Measurements from ENCODE around the gene OPALIN.
A peak's percentile ranks its signal among the peaks of the same experiment; 100 is the strongest.

OPALIN gene

DNA sequence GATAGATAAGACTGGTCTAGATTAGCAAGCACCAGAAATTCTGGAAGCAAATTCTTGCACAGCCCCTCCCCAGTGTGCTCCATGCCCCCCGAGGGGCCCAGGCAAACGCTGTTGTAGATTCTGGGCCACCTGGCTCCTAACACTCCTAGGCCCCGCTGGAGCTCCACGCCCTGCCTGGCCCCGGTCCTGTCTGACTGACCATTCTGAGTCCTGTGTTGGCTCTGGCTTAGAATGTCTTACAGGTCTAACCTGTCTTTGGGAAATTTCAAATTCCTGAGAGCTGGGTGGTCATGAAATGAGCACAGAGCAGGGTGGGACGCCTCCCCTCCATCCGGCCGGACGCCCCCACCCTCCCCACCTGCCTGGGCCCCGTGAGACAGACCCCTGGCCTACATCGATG, 12.6 kb upstream of the OPALIN start:
- no peak for DNase-seq

DNA sequence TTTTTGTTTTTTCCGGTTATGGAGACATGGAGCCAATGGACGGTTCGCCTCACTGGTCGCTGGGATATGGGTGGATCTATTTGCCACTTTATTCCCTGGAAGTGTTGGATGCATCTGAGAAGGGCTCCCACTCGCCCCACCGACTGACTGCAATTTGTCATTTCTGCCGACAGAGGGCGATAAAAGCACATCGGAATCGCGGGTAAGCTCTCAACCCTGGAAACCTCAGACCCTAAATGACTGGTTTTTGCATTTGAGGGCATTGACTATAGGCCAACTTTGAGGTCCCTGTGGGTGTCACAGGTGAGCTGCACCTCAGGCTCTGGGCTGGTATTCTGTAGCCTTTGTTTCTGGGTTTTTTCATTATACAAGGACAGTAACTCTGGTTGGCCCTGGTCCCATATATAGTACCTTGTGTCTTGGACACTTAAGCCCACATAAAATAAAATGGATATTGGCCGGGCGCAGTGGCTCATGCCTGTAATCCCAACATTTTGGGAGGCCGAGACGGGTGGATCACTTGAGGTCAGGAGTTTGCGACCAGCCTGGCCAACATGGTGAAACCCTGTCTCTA, 11.9 kb upstream of the OPALIN start:
- DNase-seq = peak; percentile 9

DNA sequence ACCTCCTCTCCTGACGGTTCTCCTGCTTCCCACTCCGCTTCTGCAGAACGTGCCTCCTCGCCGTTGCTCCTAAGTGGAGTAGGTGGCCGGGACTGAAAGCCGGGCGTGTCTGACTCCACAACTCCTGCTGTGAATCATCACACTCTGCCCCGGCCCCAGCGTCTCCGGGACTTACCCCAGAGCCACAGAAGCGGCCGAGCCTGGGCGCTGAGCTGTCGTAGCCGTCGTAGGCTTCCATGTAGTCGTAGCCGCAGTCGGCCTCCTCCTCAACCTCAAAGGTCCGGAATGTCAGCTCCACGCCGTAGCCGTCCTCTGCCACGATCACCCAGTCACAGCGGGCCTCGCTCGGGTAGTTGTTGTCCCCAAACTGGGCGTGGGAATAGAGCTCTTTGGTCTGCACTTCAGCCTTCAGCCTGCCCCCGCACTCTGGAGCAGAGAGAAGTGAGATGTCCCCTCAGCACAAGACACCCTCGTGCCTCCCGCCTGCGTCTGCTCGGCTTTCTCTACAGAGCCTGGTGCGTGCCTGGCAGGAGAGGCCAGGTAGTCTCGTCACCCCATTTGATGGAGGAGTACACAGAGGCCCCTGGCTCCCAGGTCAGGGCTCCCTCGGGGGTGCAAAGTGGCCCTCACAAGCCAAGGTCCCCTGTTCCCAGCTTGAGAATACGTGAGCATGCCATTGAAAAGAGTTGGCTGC, 11.2 kb upstream of the OPALIN start:
- no peak for DNase-seq

DNA sequence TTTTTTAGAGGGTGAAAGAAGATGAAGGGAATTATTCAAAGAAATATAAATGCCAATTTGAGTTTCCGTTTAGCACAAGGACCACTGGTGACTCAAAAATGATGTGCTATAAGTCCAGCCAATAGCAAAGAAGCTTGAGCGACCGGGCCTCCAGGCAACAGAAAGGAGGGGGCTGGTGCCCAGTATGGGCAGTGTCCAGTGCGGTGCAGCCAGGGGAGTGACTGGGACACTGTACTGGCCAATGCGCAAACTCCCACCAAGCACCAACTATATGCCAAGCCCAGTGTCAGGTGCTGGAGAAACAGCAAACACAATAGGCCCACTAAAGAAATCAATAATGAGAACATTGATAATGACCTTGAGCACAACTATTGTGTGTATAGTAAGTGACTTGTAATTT, 10.2 kb upstream of the OPALIN start:
- no peak for DNase-seq

DNA sequence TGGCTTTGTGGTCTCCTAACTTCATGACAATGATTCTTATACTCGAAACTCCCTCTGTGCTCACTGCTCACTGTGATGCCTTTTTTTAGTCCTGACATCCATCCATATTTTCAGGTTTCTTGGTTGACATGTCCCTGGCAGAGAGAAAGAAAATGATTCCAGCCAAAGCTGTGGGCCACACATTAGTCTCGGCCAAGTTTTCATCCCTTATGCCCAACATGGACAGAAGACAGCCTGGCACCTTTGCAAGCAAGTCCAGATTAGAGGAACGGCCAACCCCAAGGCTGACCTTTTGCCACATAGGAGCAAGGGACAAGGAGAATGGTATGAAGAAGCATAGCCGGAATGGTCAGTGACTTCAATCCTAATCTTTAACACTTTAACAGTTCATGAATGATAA, 8.7 kb upstream of the OPALIN start:
- DNase-seq = no peak

DNA sequence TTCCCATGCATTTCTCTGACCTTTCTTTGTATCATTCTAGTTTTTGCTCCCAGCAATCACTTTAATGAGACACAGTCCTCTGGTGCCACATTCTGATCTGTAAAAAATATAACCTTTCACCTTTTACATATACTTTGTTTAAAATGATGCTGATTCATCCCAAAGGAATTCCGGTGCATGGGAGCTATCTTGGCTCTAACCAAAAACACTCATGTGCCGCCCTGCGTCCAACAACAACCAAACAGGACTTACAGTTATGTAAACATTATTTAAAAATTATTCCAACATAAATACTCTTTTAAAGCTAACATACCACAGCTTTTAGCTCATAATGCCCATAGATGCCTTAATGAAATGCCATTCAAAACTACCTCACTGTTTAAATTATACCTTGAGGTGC, 7.7 kb upstream of the OPALIN start:
- no peak for DNase-seq

DNA sequence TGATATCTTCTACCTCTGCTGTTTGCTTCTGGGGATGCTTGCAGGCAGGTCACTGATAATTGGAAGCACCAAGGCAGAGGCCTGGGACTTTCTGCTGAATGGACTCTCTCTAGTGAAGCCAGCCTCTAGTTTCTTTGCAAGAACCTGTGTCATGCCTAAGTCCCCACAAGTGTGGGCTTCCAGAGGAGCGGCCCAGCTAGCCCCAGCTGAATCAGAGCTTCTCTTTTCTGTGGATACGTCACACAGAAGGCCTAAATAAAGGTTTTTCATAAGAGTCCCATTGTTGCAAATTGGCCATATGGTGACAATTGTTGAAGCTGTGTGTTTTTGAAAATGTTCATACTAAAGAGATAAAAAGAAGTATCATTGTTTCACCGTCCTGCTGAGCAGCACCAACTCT, 6.8 kb upstream of the OPALIN start:
- no peak for DNase-seq

DNA sequence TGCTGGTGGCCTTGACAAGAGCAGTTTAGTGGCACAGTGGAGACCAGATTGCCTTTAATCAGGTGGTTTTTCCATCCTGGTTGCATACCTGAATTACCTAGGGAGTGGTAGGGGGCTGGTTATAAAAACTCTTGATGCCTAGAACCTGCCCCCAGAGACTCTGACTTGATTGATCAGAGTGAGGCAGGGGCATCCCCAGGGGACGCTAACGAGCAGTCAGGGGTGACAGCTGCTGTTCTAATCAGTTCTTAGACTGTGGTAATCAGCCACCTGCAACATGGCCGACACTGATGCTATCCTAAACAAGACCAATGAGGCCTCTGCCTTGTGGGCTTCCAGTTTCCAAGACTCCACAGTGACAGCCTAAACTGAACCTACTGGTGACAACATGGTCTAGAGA, 2.0 kb upstream of the OPALIN start:
- DNase-seq = no peak

DNA sequence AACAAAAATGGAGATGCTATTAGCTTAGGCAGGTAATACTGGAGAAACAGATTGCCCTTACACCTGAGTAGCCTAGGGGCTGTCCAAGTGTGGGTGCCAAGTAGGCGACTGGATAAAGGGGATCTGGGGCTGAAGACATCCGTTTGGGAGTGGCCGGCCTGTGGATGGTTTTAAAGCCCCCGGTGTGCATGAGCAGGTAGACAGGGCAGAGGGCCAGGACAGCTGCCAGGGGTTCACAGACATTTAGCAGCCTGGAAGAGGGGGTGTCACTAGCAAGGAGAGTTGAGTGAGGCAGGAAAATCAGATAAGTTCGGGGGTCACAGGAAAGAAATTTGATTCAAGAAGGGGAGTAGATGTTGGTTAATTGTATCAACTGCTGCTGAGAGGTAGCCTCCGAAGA, 1.5 kb upstream of the OPALIN start:
- DNase-seq = no peak

DNA sequence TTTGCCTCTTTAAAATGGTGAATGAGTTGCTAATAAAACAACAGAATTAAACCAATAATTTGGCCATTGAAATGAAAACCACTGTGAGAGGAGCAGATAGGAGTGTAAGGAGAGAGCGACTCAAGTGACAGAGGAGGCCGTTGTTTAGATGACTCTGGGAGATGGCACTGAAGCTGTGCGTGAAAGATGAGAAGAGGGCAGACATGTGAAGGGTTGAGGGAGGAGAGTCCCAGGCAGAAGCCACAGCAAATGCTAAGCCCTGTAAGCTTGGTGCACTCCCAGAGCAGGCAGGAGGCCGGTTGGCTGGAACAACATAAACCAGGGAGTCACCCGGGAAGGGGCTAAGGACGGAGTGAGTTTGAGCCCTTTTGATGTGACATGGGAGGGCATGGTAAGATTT, 814 bp upstream of the OPALIN start:
- DNase-seq = no peak

DNA sequence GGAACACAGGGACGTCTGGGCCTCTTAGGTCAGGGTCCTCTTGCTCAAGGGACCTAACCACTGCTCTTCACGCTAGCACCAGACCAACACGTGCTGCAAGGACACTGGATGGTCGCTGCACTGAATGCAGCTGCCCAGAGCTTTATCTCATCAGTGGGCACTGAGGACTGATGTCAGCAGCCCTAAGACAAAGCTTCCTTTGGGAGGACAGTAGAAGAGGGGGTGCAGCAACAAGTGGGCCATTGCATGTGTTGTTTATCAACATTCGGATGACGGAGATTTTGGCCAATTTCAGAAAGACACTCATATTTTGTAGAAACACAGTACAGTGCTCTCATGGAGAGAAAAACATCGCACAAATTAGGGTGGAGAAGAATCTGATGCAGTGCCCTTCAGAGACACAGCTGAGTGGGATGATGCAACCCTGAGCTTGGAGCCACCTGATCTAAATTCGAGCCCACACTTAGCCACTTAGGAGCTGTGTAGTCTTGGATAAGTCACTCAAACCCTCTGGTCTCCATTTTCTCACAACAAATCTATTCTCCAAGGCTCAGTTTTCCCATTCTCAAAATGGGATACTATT, 1.7 kb downstream of the OPALIN start:
- DNase-seq = no peak

DNA sequence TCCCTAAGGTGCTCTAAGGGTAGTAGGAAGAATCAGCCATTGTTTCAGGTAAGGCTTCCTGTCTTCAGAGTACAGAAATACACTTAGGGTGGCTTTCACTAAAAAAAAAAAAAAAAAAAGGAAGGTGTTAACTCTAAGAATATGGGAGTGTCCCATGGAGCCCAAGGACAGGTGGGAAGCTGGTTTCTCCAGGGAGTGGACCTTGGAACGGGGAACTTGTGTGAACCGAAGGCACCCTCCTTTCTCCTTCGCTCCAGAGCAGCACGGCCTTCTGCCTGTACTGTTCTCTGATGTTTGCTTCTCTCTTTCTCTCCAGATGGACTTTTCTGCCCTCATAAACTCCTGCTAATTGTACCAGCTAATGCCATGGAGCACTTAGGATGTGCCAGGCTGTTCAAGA, 6.2 kb downstream of the OPALIN start:
- DNase-seq = no peak

DNA sequence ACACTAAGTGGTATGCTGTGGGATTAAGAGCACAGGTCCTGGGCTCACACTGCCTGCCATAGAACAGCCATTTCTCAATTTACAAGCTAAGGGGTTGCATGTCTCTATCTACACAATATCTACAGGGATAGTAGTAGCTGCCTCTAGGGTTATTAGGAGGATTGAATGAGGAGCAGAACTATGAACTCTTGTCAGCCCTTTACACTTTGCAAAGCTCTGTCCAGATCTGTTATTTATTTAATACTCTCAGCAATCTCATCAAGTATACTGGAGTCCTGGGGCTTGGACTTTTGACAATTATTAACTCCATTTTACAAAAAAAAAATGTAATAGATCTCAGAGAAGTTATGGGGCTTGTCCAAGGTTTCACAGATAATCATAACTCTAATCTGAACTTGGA, 6.8 kb downstream of the OPALIN start:
- DNase-seq = no peak

DNA sequence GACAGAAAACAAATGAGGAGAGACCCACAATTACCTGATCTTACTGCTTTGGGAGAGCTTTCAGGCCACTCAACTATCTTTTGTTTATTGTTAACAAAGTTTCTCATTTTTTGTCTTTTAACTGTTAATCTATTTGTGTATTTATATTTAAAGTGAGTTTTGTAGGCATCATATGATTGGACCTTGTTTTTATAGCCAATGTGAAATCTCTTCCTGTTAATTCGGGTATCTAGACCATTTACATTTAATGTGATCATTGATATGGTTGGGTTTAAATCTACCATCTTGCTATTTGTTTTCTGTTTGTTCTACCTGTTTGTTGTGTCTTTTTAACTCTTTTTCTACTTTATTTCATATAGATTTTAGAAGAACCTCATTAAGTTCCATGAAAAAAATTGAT, 12.5 kb downstream of the OPALIN start:
- no peak for DNase-seq

DNA sequence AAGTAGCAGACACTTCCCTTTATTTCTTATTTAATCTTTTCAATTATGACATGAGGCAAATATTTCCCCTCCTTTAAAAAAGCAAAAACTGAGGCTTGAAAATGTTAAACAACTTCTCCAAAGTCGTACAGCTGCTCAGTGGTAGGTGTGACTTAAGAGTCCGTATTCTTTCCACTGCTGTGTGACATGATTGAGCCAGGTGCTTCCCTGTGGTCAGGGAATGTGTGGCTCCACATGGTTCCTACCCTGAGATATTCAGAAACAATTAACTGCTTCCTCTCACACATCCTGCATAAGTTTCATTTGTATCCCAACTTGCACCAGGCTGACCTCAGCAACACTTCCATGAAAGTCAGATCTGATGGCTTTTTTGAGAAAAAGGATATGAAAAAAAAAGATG, 13.6 kb downstream of the OPALIN start:
- DNase-seq = no peak

DNA sequence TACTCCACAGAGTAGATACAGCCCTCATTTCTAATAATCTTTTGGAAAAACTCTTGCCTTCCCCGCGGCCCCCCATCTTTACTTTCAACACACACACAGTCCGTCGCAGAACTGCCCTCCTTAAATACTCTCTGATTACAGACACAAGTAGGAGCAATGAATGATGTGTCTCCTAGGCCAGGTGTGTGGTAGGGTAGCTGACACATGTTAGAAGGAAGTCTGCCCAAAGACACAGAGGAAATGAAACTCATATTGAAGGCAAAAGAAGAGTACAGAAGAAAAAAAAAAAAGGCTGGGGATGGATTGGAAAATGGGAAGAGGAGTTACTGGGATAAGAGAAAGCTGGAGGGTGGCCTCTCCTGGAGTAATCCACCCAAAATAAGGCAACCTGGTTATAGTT, 14.6 kb downstream of the OPALIN start:
- DNase-seq = no peak

DNA sequence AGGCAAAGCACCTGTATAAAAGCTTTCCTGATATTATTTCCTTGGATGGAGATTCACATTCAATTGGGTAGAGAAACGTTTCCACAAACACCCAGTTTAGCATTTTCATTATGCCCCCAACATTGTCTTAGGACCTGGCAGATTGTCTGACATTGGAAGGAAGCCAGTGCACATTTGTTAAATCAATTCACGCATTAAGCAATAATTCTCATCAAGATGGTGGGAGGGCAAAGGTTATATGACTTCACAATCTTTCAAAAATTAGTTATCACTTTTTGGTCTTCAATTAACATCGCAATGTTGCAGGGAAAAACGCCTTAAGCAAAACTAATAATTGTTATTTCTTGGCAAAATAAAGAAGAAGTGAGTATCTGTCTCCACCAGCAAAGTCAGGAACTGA, 16.4 kb downstream of the OPALIN start:
- no peak for DNase-seq

DNA sequence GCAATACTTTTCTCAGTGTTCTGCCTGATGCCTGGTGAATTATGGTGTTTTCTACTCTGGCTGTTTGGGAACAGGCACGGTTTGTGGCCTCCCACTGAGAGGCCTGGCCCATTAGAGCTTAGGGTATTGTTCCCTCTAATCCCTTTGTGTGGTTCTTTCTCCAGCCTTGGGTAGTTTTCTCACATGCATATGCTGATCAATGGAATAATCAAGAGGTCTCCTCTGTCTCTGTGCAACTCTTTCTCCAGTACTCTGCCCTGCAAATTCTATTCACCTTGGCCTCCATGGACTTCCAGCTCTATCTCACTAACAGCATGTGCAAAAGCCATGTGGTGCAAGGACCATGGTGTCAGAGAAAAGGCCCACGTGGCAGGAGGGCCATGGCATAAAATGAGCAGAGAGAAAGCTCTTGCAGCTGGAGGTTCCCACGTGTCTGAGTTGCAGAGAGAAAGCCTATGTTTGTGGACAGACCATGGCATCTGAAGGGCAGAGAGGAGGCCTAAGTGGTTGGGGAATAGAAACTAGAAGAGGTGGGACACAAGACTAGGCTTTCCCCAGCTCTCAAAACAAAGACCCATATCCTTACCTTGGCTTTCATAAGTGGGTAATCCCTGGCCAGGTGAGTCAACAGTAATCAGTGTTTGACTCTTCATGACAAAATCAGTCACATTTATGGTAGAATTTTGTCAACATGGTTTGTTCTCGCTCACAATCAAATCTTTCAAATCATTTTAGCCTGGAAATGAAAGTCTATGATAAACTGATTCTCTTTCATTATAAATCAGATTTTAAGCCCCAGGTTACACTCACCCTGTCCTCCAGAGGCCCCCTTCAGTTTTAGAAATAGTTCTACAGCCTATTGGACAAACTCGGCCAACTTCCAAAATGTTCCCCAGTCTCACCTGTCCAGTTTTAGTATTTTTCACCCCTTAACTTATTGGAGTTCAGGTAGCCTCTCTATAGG, 17.3 kb downstream of the OPALIN start:
- no peak for DNase-seq

DNA sequence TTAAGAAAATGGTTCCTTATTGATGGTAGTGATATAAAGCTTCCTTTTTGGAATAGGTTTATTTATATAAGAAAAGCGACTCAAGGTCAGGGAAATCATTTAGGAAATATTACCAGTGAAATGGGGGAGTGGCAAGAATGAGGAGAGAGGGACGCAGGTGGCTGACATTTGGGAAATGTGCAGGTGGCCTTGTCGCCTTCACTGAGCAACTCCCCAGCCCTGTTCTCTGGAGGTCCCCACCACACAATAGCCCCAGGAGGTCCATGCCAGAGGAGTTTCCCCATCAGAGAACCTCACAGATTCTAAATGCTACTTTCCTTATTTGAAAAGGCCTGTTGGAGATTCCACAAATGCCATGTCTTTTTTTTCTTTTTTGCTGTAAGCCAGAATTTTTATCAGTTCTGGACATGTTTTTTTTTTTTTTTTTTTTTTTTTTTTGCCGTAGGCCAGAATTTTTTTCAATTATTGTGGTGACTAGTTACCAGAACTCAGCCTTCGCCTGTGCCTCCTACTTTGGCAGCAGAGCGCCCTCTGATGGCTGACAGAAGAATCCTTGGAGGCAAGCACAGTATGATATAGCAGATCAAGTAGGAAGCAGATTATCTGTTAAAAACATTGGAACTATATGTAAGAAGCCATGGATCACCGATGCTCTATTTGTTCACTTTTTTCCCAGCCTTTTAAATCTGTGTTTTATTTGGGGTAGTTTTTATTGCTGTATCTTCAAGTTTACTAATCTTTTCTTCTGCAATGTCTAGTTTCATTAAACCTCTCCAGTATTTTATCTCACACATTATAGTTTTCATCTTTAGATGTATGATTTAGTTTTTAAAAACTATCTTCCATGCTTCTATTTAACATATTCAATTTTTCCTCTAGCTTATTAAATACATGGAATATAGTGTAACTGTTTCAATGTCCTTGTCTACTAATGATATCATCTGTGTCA, 18.6 kb downstream of the OPALIN start:
- DNase-seq = peak; percentile 51

DNA sequence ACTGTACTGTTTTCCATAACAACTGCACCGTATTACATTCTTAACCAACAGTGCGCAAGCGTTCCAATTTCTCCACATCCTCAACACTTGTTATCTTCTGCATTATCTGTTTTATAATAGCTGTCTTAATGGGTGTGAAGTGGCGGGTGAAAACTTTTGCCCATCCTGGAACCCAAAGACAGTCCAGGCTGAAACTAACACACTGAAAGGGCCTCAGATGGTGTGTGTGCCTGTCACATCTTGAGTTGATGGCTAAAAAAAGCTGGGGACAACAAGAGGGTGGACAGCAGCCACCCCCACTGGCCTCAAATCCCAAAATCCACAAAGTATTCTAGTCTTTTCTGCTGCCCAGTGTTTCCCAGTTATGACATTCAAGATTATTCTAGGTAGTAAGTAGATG, 19.4 kb downstream of the OPALIN start:
- no peak for DNase-seq

DNA sequence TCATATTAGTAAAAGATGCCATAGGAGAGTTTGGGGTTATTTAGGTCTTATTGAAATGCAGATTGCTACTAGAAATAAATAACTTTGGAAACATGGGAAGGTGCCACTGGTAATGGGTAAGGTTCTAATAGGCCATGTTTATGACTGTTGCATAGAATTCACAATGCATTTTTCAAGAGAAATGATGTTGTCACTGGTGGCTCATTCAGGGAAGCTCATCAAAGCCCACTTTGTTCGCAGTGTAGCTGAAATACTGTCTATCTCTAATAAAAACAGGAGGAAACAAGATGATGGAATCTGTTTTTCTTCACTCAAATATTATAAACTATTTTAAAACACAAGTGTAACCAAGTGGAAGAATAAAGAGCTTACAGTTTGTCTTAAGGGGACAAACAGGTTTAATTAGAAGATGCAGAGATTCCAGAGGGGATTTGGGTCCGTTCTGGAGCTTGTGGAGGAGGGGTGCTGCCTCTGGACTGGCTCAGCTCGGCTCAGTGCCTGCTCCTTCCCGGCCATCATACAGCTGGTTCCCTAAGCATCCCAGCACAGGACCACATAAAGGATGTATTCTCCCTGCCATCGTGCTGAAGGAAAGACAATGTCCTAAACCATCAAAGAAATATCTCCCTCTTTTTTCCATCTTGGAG, 20.4 kb downstream of the OPALIN start:
- no peak for DNase-seq

DNA sequence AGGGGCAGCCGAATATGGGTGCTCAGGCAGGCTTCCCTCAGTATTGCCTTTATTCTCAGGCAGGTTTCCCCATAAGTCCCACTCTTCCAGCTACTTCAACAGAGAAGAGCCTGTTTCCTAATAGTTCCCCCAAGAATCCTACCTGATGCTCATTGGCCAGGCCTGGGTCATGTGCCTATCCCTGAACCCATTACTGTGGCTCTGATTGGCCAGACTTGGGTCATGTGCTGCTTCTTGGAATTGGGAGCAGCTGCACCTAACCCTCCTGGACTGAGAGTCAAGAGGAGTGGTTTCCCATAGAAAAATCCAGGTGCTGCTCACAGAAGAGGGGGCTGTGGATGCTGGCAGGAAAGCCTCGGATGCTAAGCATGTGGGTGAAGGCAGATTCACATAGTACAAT, 21.7 kb downstream of the OPALIN start:
- DNase-seq = no peak

Measured in NCI-H1105 (cell line).